GM19372 (cell line): Measurements from ENCODE around the gene DEF6.
"Not testable (repeated sequence)": the region's sequence is repeated elsewhere in the genome, so short reads cannot be mapped to it uniquely, and the experiment has no call there.

Experiments used
- ATAC-seq: cut with Tn5 transposase; IDR thresholded peaks from one replicate; pipeline ENCODE4 v1.9.1; 2021; ENCODE audit warnings: mild to moderate bottlenecking, low read depth, moderate library complexity; ENCODE audit not compliant: unreplicated experiment

DEF6 gene

DNA sequence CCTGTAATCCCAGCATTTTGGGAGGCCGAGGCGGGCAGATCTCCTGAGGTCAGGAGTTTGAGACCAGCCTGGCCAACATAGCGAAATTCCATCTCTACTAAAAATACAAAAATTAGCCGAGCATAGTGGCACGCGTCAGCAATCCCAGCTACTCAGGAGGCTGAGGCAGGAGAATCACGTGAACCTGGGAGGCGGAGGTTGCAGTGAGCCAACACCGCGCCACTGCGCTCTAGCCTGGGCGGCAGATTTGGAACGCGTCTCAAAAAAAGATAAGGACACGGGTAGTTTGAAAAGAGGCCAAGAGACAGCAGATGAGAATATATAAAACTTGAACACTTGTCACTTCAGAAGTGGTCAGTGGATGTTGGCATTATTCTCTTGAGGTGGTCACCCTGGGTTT lies 9.5 kb downstream of the DEF6 start:
- ATAC-seq: not testable (repeated sequence)

DNA sequence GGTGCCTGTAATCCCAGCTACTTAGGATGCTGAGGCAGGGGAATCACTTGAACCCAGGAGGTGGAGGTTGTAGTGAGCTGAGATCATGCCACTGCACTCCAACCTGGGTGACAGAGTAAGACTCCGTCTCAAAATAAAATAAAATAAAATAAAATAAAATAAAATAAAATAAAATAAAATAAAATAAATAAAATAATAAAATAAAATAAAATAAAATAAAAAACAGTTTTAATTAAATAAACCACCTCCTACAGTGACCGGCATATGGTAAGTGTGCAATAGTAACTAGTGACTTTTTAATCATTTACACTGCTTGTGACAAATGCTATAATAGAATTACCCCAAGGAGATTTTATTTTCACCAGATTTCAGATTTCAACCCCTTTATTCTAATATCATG lies 10.9 kb downstream of the DEF6 start:
- ATAC-seq: not testable (repeated sequence)

DNA sequence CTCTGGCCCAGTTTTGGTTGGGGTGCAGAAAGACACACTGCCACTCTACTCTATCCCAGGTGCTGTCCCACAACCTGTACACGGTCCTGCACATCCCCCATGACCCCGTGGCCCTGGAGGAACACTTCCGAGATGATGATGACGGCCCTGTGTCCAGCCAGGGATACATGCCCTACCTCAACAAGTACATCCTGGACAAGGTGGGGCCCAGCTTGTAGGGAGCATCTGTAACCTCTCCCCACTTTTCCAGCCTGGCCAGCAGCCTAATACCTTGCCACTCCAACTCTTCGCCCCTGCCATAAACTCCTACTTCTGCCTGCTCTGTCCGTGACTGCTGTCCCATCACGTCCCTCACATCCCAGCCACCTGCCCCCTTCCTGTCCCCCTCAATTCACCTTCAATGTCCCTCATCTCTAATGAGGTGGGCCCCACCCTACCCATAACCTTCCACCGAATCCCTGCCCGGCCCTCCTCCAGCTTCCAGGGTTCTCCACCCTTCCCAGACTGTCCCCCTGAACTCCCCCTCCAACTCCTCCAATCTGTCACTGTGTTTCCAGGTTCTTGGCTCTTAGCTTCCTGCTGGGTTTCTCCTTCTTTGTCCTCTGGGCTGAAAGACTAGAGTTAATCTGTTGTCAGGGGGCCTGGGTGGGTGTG lies 12.1 kb downstream of the DEF6 start:
- no peak for ATAC-seq

DNA sequence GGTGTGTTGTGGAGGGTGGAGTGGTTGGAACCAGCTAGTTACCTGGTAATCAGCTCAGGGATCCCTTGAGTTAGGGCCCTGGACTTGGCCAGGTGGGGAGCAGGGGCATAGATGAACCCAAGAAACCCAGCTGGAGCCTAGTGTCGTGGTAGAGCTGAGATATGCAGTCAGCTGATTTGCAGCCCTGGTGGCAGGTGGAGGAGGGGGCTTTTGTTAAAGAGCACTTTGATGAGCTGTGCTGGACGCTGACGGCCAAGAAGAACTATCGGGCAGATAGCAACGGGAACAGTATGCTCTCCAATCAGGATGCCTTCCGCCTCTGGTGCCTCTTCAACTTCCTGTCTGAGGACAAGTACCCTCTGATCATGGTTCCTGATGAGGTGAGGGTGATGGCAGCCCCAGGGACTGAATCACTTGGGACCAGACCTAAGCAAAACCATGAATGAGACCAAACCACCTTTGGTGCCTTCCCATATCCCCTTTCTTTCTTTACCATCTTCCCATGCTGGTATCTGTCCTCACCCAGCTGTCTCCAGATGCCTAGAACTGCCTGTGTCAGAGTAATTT lies 12.7 kb downstream of the DEF6 start:
- ATAC-seq: no peak

DNA sequence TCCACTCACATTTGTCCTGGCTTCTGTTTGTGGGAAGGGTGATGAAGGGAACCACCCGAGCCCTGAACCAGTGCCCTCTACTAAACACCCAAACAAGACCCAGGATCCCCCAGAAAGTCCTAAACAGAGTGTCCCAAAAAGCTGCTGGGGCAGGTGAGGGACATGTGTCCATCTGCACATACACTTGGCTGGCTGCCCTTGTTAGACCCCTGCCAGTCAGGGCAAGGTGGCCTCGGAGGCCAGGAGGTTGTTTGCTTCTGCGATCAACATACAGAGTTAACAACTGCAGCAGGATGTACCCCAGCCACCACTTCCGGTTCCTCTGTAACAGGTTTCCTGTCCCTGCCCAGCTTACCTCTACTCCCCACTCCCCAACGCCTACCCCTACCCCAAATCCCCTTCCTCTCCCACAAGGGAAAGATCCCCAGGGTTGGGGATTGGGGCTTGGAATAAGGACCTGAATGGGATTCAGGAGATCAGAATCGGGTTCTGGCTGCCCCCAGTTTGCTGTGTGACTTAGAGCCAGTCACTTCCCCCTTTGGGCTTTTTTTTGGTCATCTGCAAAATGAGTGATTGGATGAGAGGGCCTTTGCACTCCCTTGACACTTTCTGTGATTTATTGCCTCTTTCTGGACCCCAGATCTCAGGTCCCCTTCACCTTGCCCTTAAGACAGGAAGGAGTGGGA lies 13.9 kb downstream of the DEF6 start:
- ATAC-seq: no peak

DNA sequence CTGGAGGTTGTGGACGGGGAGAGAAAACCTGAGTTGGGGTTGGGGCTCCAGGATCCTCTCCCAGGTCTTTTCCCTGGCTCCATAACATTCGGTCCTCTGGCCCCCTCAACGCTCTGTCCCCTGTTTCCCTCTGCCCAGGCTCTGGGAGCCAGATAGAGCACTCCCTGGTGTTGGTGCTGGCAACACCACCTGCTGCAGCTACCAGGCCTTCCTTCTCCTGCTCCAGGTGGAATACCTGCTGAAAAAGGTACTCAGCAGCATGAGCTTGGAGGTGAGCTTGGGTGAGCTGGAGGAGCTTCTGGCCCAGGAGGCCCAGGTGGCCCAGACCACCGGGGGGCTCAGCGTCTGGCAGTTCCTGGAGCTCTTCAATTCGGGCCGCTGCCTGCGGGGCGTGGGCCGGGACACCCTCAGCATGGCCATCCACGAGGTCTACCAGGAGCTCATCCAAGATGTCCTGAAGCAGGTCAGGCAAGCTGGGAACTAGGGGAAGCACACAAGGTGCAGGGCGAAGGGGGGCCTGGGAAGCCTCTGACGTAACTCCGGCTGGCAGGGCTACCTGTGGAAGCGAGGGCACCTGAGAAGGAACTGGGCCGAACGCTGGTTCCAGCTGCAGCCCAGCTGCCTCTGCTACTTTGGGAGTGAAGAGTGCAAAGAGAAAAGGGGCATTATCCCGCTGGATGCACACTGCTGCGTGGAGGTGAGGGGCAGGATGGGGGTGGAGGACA lies 14.6 kb downstream of the DEF6 start:
- ATAC-seq: no peak

DNA sequence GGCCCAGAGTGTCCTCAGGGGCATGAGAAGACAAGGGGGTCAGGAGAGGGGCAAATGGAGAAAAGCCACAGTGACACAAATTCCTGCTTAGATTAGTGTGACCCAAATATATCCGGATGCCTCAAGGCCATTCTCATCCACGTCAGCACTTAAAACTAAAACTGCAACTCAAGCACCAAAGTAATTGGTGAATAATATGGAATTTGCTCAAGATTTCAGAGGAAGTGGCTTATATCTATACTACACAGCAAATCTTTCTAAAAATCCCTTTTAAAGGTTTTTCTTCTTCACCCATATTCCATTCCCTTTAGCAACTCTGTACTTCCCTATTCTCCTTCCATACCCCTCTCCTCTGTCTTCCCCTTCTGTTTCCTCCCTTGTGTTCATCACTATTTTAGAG lies 15.2 kb downstream of the DEF6 start:
- no peak for ATAC-seq

DNA sequence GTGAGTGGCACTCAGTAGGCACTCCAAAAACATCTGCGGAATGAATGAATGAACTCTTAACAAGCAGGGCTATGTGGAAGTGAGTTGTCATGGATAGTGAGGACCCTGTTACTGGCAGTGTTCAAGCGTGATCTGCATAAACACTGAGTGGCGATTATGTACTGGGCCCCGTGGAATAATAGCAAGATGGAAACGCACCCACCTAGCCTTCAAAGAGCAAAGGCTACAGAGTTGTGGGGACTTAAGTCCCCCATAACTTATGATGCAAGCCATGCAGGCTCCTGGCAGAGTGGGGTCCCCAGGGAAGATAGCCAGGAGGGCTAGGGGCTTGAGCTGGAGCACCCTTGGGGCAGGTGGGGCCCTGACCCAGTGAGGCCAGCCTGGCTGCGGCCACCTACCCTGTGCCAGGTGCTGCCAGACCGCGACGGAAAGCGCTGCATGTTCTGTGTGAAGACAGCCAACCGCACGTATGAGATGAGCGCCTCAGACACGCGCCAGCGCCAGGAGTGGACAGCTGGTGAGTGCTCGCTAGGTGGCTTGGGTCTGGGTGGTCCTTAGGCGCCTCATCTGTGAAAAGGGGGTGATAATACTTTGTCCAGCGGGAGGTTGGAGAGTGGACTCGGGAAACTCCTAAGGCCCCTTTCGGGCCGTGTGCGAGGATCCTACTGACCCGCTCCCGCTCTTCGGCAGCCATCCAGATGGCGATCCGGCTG lies 20.0 kb downstream of the DEF6 start:
- ATAC-seq: no peak

DNA sequence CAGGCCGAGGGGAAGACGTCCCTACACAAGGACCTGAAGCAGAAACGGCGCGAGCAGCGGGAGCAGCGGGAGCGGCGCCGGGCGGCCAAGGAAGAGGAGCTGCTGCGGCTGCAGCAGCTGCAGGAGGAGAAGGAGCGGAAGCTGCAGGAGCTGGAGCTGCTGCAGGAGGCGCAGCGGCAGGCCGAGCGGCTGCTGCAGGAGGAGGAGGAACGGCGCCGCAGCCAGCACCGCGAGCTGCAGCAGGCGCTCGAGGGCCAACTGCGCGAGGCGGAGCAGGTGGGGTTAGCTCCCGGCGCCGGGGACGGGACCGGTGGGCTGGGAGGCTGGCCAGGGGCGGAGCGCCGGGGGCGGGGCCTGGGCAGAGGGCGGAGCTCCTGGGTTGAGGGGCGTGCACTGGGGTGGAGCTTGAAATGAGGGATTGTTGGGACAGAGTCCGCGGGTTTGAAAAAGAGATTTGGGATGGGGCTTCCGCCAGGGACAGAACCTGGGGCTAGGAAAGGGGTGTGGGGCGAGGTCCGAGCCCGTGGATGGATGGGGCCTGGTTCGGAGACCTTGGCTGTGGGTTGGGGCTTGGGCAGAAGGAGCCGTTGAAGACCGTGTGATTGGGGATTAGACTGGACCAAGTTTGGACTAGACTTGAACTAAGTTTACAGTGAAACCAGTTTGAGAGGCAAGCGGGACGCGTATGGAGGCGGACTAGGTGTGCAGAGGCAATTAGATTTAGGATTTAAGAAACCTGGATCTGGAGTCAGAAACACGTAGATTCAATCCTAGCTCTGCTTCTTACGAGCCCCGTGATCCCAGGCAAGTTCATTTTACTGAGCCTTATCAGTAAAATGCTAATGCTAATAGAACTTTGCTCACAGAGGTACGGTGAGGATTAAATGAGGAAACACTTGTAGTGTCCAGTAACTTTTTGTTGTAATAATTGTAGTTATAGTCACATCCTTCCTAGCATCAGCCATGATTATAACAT lies 20.9 kb downstream of the DEF6 start:
- ATAC-seq: no peak

DNA sequence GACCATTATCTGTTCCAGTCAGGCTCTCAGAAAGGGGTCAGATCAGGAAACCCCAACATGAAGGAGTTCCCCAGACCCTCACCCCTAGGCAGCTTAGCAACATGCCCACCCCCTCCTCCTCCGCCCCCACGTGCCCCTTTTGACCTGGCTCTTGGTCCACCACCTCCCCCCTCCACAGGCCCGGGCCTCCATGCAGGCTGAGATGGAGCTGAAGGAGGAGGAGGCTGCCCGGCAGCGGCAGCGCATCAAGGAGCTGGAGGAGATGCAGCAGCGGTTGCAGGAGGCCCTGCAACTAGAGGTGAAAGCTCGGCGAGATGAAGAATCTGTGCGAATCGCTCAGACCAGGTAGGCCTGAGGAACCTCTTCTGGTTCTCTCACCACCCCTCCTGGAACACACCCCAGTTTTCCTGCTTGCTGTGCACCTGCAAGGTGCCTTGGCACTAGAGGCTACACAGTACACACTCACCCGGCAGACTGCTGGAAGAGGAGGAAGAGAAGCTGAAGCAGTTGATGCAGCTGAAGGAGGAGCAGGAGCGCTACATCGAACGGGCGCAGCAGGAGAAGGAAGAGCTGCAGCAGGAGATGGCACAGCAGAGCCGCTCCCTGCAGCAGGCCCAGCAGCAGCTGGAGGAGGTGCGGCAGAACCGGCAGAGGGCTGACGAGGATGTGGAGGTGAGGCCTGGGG lies 21.9 kb downstream of the DEF6 start:
- no peak for ATAC-seq

DNA sequence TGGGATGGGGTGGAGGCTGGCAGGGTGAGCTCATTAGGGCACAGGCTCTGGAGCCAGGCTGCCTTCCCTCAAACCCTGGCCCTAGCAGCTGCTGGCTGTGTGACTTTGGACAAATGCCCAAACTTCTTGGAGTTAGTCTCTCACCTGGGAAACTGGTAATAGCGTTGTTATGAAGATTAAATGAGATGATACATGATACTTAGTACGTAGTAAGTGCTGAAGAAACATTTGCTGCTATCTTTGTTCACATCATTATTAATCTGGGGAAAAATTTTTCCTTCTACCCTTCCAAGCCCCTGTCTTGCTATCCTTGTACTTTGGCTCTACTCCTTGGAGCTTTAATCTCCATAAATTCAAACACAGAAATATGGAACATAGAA lies 22.4 kb downstream of the DEF6 start:
- no peak for ATAC-seq

DNA sequence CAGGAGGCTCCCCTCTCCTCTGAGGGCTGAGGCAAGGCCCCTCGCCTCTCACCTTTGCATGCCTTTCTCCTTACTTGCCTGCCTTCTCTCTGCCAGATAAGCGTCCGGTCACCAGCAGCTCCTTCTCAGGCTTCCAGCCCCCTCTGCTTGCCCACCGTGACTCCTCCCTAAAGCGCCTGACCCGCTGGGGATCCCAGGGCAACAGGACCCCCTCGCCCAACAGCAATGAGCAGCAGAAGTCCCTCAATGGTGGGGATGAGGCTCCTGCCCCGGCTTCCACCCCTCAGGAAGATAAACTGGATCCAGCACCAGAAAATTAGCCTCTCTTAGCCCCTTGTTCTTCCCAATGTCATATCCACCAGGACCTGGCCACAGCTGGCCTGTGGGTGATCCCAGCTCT lies 23.5 kb downstream of the DEF6 start:
- ATAC-seq: no peak

DNA sequence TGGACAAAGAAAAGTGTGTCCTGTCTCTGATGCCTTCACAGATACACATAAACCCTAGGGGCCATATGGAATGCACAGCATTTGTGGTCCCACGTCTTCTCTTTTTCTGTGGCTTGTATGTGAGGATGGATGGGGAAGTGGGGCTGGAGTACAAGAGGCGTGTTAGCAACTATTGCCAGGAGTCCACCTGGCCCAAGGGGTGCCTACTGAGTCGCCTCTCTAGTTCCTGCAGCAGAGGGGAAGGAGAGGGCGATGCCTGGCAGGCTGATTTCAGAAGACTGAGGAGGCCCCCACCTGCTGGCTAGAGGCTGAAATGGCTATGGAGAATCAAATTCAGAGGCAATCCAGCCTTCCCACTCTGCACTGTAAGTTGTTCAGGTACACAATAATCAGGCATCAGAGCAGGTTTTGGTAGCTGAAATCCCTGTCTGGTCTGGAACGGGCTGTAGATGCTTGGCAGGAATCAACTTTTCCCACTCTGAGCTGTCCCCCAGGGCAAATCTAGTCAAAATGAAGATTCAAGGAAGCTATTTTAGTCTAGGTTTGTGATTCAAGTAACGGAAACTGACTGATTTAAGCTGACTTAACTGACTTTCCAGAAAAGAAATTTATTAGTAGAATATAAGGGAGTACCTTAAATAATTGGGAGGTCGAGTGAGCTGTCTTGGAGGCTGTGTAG lies 29.9 kb downstream of the DEF6 start:
- no peak for ATAC-seq

DNA sequence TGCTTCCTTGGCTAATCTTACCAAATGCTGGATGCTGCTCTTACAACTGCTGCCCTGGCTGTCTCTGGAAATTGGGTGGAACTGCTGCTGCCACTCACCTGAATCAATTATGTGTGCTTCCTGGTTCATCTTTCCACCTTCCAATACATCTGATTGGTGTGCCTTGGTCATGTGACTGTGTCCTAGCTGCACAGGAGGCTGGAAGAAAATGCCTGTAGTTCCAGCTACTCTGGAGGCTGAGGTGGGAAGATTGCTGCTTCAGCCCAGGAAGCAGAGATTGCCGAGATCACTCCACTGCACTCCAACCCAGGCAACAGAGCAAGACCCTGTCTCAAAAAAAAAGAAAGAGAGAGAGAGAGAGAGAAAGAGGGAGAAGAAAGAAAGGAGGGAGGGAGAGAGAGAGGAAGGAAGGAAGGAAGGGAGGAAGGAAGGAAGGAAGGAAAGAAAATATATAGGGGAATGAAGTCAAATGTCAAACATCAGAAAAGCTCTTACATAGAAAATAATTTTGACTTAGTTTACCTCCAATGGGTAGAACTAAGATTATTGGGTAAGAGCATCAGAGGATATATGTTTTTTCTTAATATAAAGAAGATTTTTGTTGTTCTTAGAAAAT lies 30.6 kb downstream of the DEF6 start:
- no peak for ATAC-seq

DNA sequence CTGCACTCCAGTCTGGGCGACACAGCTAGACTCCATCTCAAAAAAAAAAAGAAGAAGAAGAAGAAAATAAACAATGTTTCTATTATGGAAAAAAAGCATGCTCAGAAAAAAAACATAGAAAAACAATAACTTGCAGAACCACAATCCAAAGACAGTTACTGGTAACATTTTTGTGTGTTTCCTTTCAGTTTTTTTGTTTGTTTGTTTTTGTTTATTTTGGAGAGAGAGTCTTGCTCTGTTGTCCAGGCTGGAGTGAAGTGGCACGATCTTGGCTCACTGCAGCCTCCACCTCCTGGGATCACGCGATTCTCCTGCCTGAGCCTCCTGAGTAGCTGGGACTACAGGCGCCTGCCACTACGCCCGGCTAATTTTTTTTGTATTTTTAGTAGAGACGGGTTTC lies 31.3 kb downstream of the DEF6 start:
- ATAC-seq: not testable (repeated sequence)

DNA sequence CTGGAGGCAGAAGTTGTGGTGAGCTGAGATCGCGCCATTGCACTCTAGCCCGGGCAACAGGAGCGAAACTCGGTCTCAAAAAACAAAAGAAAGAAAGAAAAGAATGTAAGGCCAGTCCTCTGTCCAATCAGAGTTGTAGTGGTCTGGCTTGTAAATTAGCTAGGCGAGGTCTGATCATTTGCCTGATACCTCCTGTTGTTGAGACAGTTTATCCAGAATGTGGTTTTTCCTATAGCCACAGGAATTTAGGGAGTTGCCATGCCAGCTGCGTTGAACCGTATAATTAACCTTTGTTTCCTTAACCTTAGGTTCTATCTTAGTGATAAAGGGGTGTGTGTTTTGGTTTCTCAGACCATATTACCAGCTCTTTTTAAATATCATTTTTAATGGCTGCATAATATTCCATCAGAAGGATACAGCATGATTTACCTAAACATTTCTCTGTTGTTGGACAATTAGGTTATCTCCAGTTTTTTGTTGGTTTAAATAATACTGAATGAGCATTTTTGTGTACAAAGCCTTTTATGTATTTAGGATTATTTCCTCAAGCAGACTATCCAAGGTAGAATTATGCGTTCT lies 33.0 kb downstream of the DEF6 start:
- ATAC-seq: no peak

DNA sequence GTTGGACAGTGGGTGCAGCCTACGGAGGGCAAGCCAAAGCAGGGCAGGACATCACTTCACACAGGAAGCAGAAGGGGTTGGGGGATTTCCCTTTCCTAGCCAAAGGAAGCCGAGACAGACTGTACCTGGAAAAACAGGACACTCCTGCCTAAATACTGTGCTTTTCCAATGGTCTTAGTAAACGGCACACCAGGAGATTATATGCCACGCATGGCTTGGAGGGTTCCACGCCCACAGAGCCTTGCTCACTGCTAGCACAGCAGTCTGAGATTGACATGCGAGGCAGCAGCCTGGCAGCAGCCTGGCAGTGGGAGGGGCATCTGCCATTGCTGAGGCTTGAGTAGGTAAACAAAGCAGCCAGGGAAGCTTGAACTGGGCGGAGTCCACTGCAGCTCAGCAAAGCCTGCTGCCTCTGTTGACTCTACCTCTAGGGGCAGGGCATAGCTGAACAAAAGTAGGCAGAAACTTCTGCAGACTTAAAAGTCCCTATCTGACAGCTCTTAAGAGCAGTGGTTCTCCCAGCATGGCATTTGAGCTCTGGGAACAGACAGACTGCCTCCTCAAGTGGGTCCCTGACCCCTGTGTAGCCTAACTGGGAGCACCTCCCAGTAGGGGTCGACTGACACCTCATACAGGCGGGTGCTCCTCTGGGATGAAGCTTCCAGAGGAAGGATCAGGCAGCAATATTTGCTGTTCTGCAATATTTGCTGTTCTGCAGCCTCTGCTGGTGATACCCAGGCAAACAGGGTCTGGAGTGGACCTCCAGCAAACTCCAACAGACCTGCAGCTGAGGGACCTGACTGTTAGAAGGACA lies 34.7 kb downstream of the DEF6 start:
- not testable (repeated sequence) for ATAC-seq
